Neural progenitor cell (in vitro differentiated cells): ENCODE results near the gene DISC1.

ENCODE experiments used
- CTCF ChIP-seq: fragments of 200-600 bp; sonication (generic); IDR thresholded peaks from 2 replicates; pipeline ENCODE4 v1.5.1; 2017; ENCODE audit warnings: antibody characterized with exemption, mild to moderate bottlenecking
- EZH2 ChIP-seq: fragments of 200-600 bp; sonication (generic); IDR thresholded peaks from 2 replicates; pipeline ENCODE4 v1.6.1; 2017; ENCODE audit warnings: antibody characterized with exemption, mild to moderate bottlenecking, moderate library complexity
- EZH2phosphoT487 ChIP-seq: fragments of 200-600 bp; sonication (generic); IDR thresholded peaks from 2 replicates; pipeline ENCODE4 v1.6.1; 2017; ENCODE audit warnings: antibody characterized with exemption

- TF ChIP-seq EZH2 (no peak), CTCF (no peak), EZH2phosphoT487 (no peak)
Measured at GRCh38 chr1:231619257-231619634, 7.3 kb upstream of the DISC1 start.
